Endothelial cell of umbilical vein (primary cell): ENCODE data around the gene ZNF740. TPM values are rescaled to one million over a fixed set of nuclear protein-coding genes. Genes with fewer than 3 reads are reported as not detected.

Experiments
- BruUV-seq: library from RNA; stranded (reverse); fragments of 400-500 nt; replicated peaks from 2 replicates; lab custom pipeline; 2021; lab: Mats Ljungman, UMichigan
- CTCF ChIA-PET: fragments of 300-600, 350-600 bp; sonication (Branson Sonifier 250); formaldehyde crosslinking; loops from one replicate; lab custom pipeline; 2021; ENCODE audit warnings: antibody characterized with exemption, inconsistent platforms; lab: Charles Lee
- POLR2A ChIA-PET: fragments of 300-600, 350-600 bp; sonication (Branson Sonifier 250); formaldehyde crosslinking; loops from one replicate; lab custom pipeline; 2021; ENCODE audit warnings: antibody characterized with exemption, inconsistent platforms; lab: Charles Lee
- DNase-seq: peaks from one replicate; pipeline ENCODE4 v3.0.0-alpha.2; 2011; ENCODE audit warnings: low read depth, low spot score
- FAIRE-seq: peaks from 2 replicates; lab custom pipeline; 2011; peaks lifted over from hg19 to GRCh38; lab: Jason Lieb, UNC
- H2AFZ ChIP-seq: 2 replicates; pipeline ENCODE4 v1.6.0; 2012; ENCODE audit warnings: low read depth, low read length, control low read depth, inconsistent platforms
- H3K27ac ChIP-seq: 2 replicates; pipeline ENCODE4 v1.5.1; 2011; ENCODE audit warnings: low read depth, mild to moderate bottlenecking, control low read depth, low read length, moderate library complexity; ENCODE audit not compliant: insufficient read depth
- H3K27me3 ChIP-seq, 2 experiments: 2 replicates each; pipeline versions ENCODE4 v1.6.0 to v1.6.1; 2011; ENCODE audit warnings: low read length in 2 of 2, mixed read lengths in 1 of 2; ENCODE audit not compliant: control insufficient read depth in 2 of 2, insufficient read depth in 2 of 2
- H3K36me3 ChIP-seq, 2 experiments: 2 replicates in 1 of 2; 3 replicates in 1 of 2; pipeline ENCODE4 v1.5.1; 2011; ENCODE audit warnings: low read length in 2 of 2, mild to moderate bottlenecking in 1 of 2, moderate library complexity in 1 of 2; ENCODE audit not compliant: control insufficient read depth in 2 of 2, insufficient read depth in 2 of 2; ENCODE audit errors: extremely low read depth in 1 of 2
- H3K4me1 ChIP-seq: 3 replicates; pipeline ENCODE4 v1.5.1; 2011; ENCODE audit warnings: mild to moderate bottlenecking, low read length; ENCODE audit not compliant: control insufficient read depth, insufficient read depth; ENCODE audit errors: extremely low read depth
- H3K4me2 ChIP-seq: 2 replicates; pipeline ENCODE4 v1.6.1; 2011; ENCODE audit warnings: low read length, control low read depth, mixed read lengths; ENCODE audit not compliant: insufficient read depth
- H3K4me3 ChIP-seq, 3 experiments: fragments of 200-600 bp in 1 of 3; sonication (generic), shearing (Covaris generic) in 1 of 3; replicated peaks in 1 of 3; 2 replicates each; pipeline ENCODE4 v1.5.1; 2011 to 2016; ENCODE audit warnings: control low read depth in 3 of 3, low read length in 3 of 3, mild to moderate bottlenecking in 2 of 3, inconsistent platforms in 1 of 3, low read depth in 1 of 3, moderate library complexity in 1 of 3; ENCODE audit not compliant: insufficient read depth in 1 of 3
- H3K79me2 ChIP-seq: 2 replicates; pipeline ENCODE4 v1.6.0; 2012; ENCODE audit warnings: low read length, inconsistent platforms; ENCODE audit not compliant: control insufficient read depth, insufficient read depth
- H3K9ac ChIP-seq: replicated peaks from 2 replicates; pipeline ENCODE3; 2011; ENCODE audit warnings: low read length, control low read depth; ENCODE audit not compliant: insufficient read depth; ENCODE audit errors: extremely low read depth
- H3K9me1 ChIP-seq: replicated peaks from 3 replicates; pipeline ENCODE4 v1.6.0; 2011; ENCODE audit warnings: mild to moderate bottlenecking, low read length; ENCODE audit not compliant: control insufficient read depth, insufficient read depth; ENCODE audit errors: extremely low read depth
- H3K9me3 ChIP-seq: replicated peaks from 2 replicates; pipeline ENCODE4 v1.5.1; 2012; ENCODE audit warnings: low read length, inconsistent platforms; ENCODE audit not compliant: control insufficient read depth, insufficient read depth
- H4K20me1 ChIP-seq: replicated peaks from 2 replicates; pipeline ENCODE3; 2011; ENCODE audit warnings: mild to moderate bottlenecking, low read length; ENCODE audit not compliant: control insufficient read depth, insufficient read depth; ENCODE audit errors: extremely low read depth
- EZH2 ChIP-seq: IDR thresholded peaks from 2 replicates; pipeline ENCODE4 v1.6.1; 2012; ENCODE audit warnings: borderline replicate concordance, low read depth, mild to moderate bottlenecking, moderate library complexity, low read length, inconsistent platforms; ENCODE audit not compliant: severe bottlenecking
- FOS ChIP-seq: IDR thresholded peaks from 2 replicates; pipeline ENCODE4 v1.6.1; 2011; ENCODE audit warnings: mild to moderate bottlenecking, low read length, moderate library complexity, borderline replicate concordance; ENCODE audit not compliant: insufficient read depth
- GATA2 ChIP-seq: IDR thresholded peaks from 2 replicates; pipeline ENCODE4 v1.7.0; 2011; ENCODE audit warnings: low read depth, mild to moderate bottlenecking, moderate library complexity, mixed read lengths, low read length; ENCODE audit not compliant: insufficient read length, insufficient read depth
- JUN ChIP-seq: IDR thresholded peaks from 2 replicates; pipeline ENCODE4 v1.6.1; 2011; ENCODE audit warnings: borderline replicate concordance, low read depth; ENCODE audit not compliant: insufficient read length, insufficient read depth
- MYC ChIP-seq: IDR thresholded peaks from one replicate; pipeline ENCODE4 v1.6.1; 2011; ENCODE audit warnings: mild to moderate bottlenecking, low read depth, low read length
- POLR2A ChIP-seq: IDR thresholded peaks from 2 replicates; pipeline ENCODE4 v1.6.1; 2012; ENCODE audit warnings: low read depth, mild to moderate bottlenecking, control low read depth, low read length
- POLR2AphosphoS5 ChIP-seq: IDR thresholded peaks from 2 replicates; pipeline ENCODE4 v1.6.1; 2012; ENCODE audit warnings: low read depth, mild to moderate bottlenecking, control low read depth, low read length, moderate library complexity; ENCODE audit not compliant: insufficient read depth
- dilution Hi-C: fragments of 300-500 bp; cut with MboI; formaldehyde crosslinking; loops from one replicate; pipeline ENCODE4 v1.15.0; 2019; ENCODE audit warnings: low sequenced_read_pairs; ENCODE audit not compliant: extremely low pct_ligation_motif_present
- intact Hi-C: fragments of 100-400 bp; cut with micrococcal nuclease; formaldehyde crosslinking; loops from one replicate; pipeline ENCODE4 v1.10.0; 2022
- polyA plus RNA-seq, 4 experiments: library from polyadenylated mRNA; depleted of rRNA in 3 of 4; stranded (reverse) in 3 of 4; unstranded in 1 of 4; fragments of >200 nt; gene quantifications; 2 replicates each; pipeline versions ENCODE4 v1.2.1 to v1.2.3, GENCODE V29; 2011 to 2012; ENCODE audit warnings: missing spikeins in 1 of 4
- total RNA-seq: library from RNA; stranded (reverse); gene quantifications from 2 replicates; pipeline ENCODE4 v1.2.3, GENCODE V29; 2021
- TF ChIP-seq, protein P1 (sequence below), 2 donors: IDR thresholded peaks; 1 replicate in 1 of 2; 2 replicates in 1 of 2; pipeline ENCODE4 v1.5.1; 2011; ENCODE audit warnings: low read length in 2 of 2, mild to moderate bottlenecking in 2 of 2, moderate library complexity in 2 of 2, control low read depth in 1 of 2, inconsistent platforms in 1 of 2, low read depth in 1 of 2; ENCODE audit not compliant: insufficient read depth in 1 of 2; ENCODE audit errors: extremely low read depth in 1 of 2
- TF ChIP-seq, protein P2 (sequence below): IDR thresholded peaks from 2 replicates; pipeline ENCODE4 v1.6.1; 2011; ENCODE audit not compliant: insufficient read depth, insufficient read length

ZNF740 gene
- total and polyA plus RNA-seq, 2 donors (not counting 3 experiments of a cell fraction or from before 2014, with no cell fraction given), result 10.5 to 38.1 TPM

- Histone ChIP-seq H4K20me1 (no peaks in the 10 kb centered on the region), H3K4me3 (no peak overlapping the region), H3K27me3 (no peaks in the 10 kb centered on the region), H3K9me1 (no peaks in the 10 kb centered on the region), H3K9ac (no peak overlapping the region), H3K9me3 (no peaks in the 10 kb centered on the region), H3K79me2 (no peaks in the 10 kb centered on the region), H3K36me3 (peaks cover 2 to 6% of the 10 kb centered on the region in 2 experiments), H3K4me1 (peaks cover 10% of the 10 kb centered on the region), H3K27ac (no peak overlapping the region), H2AFZ (no peak overlapping the region), H3K4me2 (no peak overlapping the region)
- BruUV-seq, result no TSS peak
- dilution Hi-C loops (no loop called here), intact Hi-C loops (no loop called here)
- ChIA-PET POLR2A (no interaction called here), CTCF (interaction anchor here (1.6 to 7.2 kb wide), 3 partner anchors 25 to 126 kb away, joined by 4 to 102 read pairs (median 101); no protein-coding TSS in a partner anchor)
- TF ChIP-seq POLR2AphosphoS5 (no peak), EZH2 (no peak), MYC (no peak), GATA2 (no peak), POLR2A (no peak), FOS (no peak), JUN (no peak)
- TF ChIP-seq, protein P1, sequence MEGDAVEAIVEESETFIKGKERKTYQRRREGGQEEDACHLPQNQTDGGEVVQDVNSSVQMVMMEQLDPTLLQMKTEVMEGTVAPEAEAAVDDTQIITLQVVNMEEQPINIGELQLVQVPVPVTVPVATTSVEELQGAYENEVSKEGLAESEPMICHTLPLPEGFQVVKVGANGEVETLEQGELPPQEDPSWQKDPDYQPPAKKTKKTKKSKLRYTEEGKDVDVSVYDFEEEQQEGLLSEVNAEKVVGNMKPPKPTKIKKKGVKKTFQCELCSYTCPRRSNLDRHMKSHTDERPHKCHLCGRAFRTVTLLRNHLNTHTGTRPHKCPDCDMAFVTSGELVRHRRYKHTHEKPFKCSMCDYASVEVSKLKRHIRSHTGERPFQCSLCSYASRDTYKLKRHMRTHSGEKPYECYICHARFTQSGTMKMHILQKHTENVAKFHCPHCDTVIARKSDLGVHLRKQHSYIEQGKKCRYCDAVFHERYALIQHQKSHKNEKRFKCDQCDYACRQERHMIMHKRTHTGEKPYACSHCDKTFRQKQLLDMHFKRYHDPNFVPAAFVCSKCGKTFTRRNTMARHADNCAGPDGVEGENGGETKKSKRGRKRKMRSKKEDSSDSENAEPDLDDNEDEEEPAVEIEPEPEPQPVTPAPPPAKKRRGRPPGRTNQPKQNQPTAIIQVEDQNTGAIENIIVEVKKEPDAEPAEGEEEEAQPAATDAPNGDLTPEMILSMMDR (IDR thresholded peaks at IDR 0.05; ENCODE audit: extremely low read depth in 1 of 2, insufficient read depth in 1 of 2, low read depth in 1 of 2, low read length in 2 of 2), result no peak
- TF ChIP-seq, protein P2, sequence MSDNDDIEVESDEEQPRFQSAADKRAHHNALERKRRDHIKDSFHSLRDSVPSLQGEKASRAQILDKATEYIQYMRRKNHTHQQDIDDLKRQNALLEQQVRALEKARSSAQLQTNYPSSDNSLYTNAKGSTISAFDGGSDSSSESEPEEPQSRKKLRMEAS, result no peak
- no peak for FAIRE-seq
- DNase-seq, result no peak
These were observed 12.5 kb downstream of the ZNF740 start for GRCh38 chr12:53193040-53193439.
